ENCODE data around the gene RBM6. TPM values are rescaled to one million over a fixed set of nuclear protein-coding genes. Genes with fewer than 3 reads are reported as not detected.

RBM6 gene
- total RNA-seq, 1 experiment from 2014 or later = 43.9 TPM

Other genes starting within 250 kb of the RBM6 start
- 1.9 and 2.3 TPM in 2 replicates for gene AMIGO3, start 220.5 kb upstream of the RBM6 start, total RNA-seq (2014; rRNA removed)
- 38.8 and 40.1 TPM in 2 replicates for gene GMPPB, start 216.2 kb upstream of the RBM6 start, total RNA-seq (2014; rRNA removed)
- 22.1 and 26.6 TPM in 2 replicates for gene IP6K1, start 153.6 kb upstream of the RBM6 start, total RNA-seq (2014; rRNA removed)
- gene CDHR4, start 140.3 kb upstream of the RBM6 start, total RNA-seq (2014; rRNA removed) = not detected in 2 replicates
- gene INKA1, start 136.9 kb upstream of the RBM6 start, total RNA-seq (2014; rRNA removed) = 3.9 and 4.7 TPM in 2 replicates
- gene UBA7, start 126.2 kb upstream of the RBM6 start, total RNA-seq (2014; rRNA removed) = 21.8 and 26.2 TPM in 2 replicates
- 13.8 and 14.5 TPM in 2 replicates for gene TRAIP, start 83.6 kb upstream of the RBM6 start, total RNA-seq (2014; rRNA removed)
- gene CAMKV, start 70.2 kb upstream of the RBM6 start, total RNA-seq (2014; rRNA removed) = 0.06 TPM in 1 of 2 replicates, not detected in the other
- gene MST1R, start 36.3 kb upstream of the RBM6 start, total RNA-seq (2014; rRNA removed) = 0.26 TPM in 1 of 2 replicates, not detected in the other
- gene MON1A, start 10.3 kb upstream of the RBM6 start, total RNA-seq (2014; rRNA removed) = 16.8 and 20.5 TPM in 2 replicates
- gene RBM5, start 148.8 kb downstream of the RBM6 start, total RNA-seq (2014; rRNA removed) = 97.8 and 100 TPM in 2 replicates
- 0.17 and 0.83 TPM in 2 replicates for gene SEMA3F, start 215.2 kb downstream of the RBM6 start, total RNA-seq (2014; rRNA removed)

All from LHCN-M2 (cell line).